Neuronal stem cell (in vitro differentiated cells): ENCODE data around the gene TMCC1.
A peak's percentile ranks its signal among the peaks of the same experiment; 100 is the strongest.

Source experiments
- DNase-seq: peaks from one replicate; pipeline ENCODE4 v3.0.0-alpha.2; 2013; ENCODE audit warnings: low spot score
- H2AFZ ChIP-seq: one replicate; pipeline ENCODE4 v1.6.1; 2013; ENCODE audit warnings: mild to moderate bottlenecking, low read length, inconsistent platforms
- H2AK5ac ChIP-seq: 2 replicates; pipeline ENCODE4 v1.6.1; 2013; ENCODE audit warnings: low read depth, mild to moderate bottlenecking, inconsistent platforms, low read length, moderate library complexity, mixed read lengths
- H2BK120ac ChIP-seq: 2 replicates; pipeline ENCODE4 v1.6.1; 2013; ENCODE audit warnings: low read depth, mild to moderate bottlenecking, inconsistent platforms, low read length, moderate library complexity, mixed read lengths
- H2BK12ac ChIP-seq: one replicate; pipeline ENCODE4 v1.6.1; 2013; ENCODE audit warnings: low read length, inconsistent platforms
- H2BK15ac ChIP-seq: 2 replicates; pipeline ENCODE4 v1.6.1; 2013; ENCODE audit warnings: mild to moderate bottlenecking, low read length, inconsistent platforms, mixed read lengths
- H2BK5ac ChIP-seq: one replicate; pipeline ENCODE4 v1.6.1; 2013; ENCODE audit warnings: inconsistent platforms, mild to moderate bottlenecking, low read length, moderate library complexity
- H3K14ac ChIP-seq: one replicate; pipeline ENCODE4 v1.6.1; 2013; ENCODE audit warnings: low read length, inconsistent platforms
- H3K18ac ChIP-seq: 2 replicates; pipeline ENCODE4 v1.6.1; 2013; ENCODE audit warnings: low read length, inconsistent platforms
- H3K23ac ChIP-seq: 2 replicates; pipeline ENCODE4 v1.6.1; 2013; ENCODE audit warnings: low read depth, mild to moderate bottlenecking, mixed read lengths, low read length, inconsistent platforms; ENCODE audit not compliant: poor library complexity
- H3K27ac ChIP-seq: replicated peaks from 3 replicates; pipeline ENCODE4 v1.5.1; 2013; ENCODE audit warnings: low read length, inconsistent platforms
- H3K27me3 ChIP-seq, 3 experiments: 2 replicates each; pipeline ENCODE4 v1.6.1; 2013; ENCODE audit warnings: low read length in 3 of 3, mild to moderate bottlenecking in 2 of 3, inconsistent platforms in 1 of 3, low read depth in 1 of 3, mixed read lengths in 1 of 3, moderate library complexity in 1 of 3; ENCODE audit not compliant: control insufficient read depth in 3 of 3, insufficient read depth in 3 of 3
- H3K36me3 ChIP-seq, 2 donors: replicated peaks in 1 of 2; 2 replicates each; pipeline ENCODE4 v1.6.1; 2013; ENCODE audit warnings: low read length in 2 of 2; ENCODE audit not compliant: control insufficient read depth in 2 of 2, insufficient read depth in 2 of 2
- H3K4ac ChIP-seq: 2 replicates; pipeline ENCODE4 v1.6.1; 2013; ENCODE audit warnings: inconsistent platforms, mild to moderate bottlenecking, low read length, moderate library complexity
- H3K4me1 ChIP-seq, 2 donors: 1 replicate in 1 of 2; 2 replicates in 1 of 2; pipeline ENCODE4 v1.6.1; 2013; ENCODE audit warnings: low read length in 2 of 2, low read depth in 1 of 2; ENCODE audit not compliant: control insufficient read depth in 2 of 2, insufficient read depth in 1 of 2
- H3K4me2 ChIP-seq: one replicate; pipeline ENCODE4 v1.6.1; 2013; ENCODE audit warnings: mild to moderate bottlenecking, low read length, inconsistent platforms; ENCODE audit not compliant: insufficient read depth, poor library complexity, severe bottlenecking
- H3K4me3 ChIP-seq, 2 donors: 2 replicates each; pipeline ENCODE4 v1.5.1; 2013; ENCODE audit warnings: low read length in 2 of 2, mild to moderate bottlenecking in 2 of 2, inconsistent platforms in 1 of 2, moderate library complexity in 1 of 2
- H3K79me1 ChIP-seq: one replicate; pipeline ENCODE4 v1.6.1; 2013; ENCODE audit warnings: low read depth, mild to moderate bottlenecking, inconsistent platforms, low read length, moderate library complexity
- H3K9ac ChIP-seq: one replicate; pipeline ENCODE4 v1.6.1; 2013; ENCODE audit warnings: mild to moderate bottlenecking, low read depth, low read length, inconsistent platforms; ENCODE audit not compliant: poor library complexity
- H3K9me3 ChIP-seq, 2 donors: replicated peaks in 1 of 2; 2 replicates each; pipeline versions ENCODE3 to v1.6.1; 2013; ENCODE audit warnings: low read length in 2 of 2, mild to moderate bottlenecking in 2 of 2, inconsistent platforms in 1 of 2, low read depth in 1 of 2, mixed read lengths in 1 of 2, moderate library complexity in 1 of 2; ENCODE audit not compliant: control insufficient read depth in 2 of 2, insufficient read depth in 1 of 2
- H4K8ac ChIP-seq: one replicate; pipeline ENCODE4 v1.6.1; 2013; ENCODE audit warnings: low read depth, mild to moderate bottlenecking, inconsistent platforms, low read length, moderate library complexity
- H4K91ac ChIP-seq: one replicate; pipeline ENCODE4 v1.6.1; 2013; ENCODE audit warnings: low read length, low read depth, mild to moderate bottlenecking, inconsistent platforms; ENCODE audit not compliant: poor library complexity
- WGBS, 2 donors: extraction: QIAGEN DNeasy Blood & Tissue Kit; methylation state at CpG; one replicate each; pipeline ENCODE4 v1.1.7; 2013; ENCODE audit warnings: missing lambda C conversion rate in 2 of 2, mixed read lengths in 1 of 2; ENCODE audit not compliant: insufficient read length in 2 of 2, insufficient replicate concordance in 1 of 2; ENCODE audit errors: extremely low coverage in 2 of 2; 5-methylcytosine and 5-hydroxymethylcytosine counted together

TMCC1 gene

GRCh38 chr3:129607391-129608068, 286.0 kb downstream of the TMCC1 start:
- Histone ChIP-seq H2BK5ac (no peak overlapping the region), H3K9ac (peak overlapping the region; percentile 89), H2BK12ac (no peak overlapping the region), H3K36me3 (no peaks in the 10 kb centered on the region), H3K79me1 (peaks cover 10% of the 10 kb centered on the region), H3K4me1 (peaks cover 36 to 45% of the 10 kb centered on the region in 2 donors), H3K9me3 (peaks cover 0 to 5% of the 10 kb centered on the region in 2 donors), H4K8ac (no peak overlapping the region), H3K23ac (peak overlapping the region; percentile 65), H3K14ac (peak overlapping the region; percentile 90), H3K4me2 (peak overlapping the region; percentile 63), H2AFZ (peak overlapping the region; percentile 98), H3K18ac (peak overlapping the region; percentile 94), H3K27ac (no peak overlapping the region), H2BK15ac (peak overlapping the region; percentile 88), H3K27me3 (peaks cover 8 to 39% (median 14%) of the 10 kb centered on the region in 3 experiments), H3K4ac (peak overlapping the region; percentile 56), H4K91ac (no peak overlapping the region), H2AK5ac (peak overlapping the region; percentile 97), H2BK120ac (peak overlapping the region; percentile 50), H3K4me3 (peak overlapping the region; percentile 52 to 81)
- DNase-seq = no peak
- no CpG with 5 or more reads among the region's 18 CpGs for WGBS, 2 donors

- H3K9ac ChIP-seq = peak within 1 kb of the TSS; percentile 92
- H3K27me3 ChIP-seq = peaks cover 8 to 39% (median 14%) of the 10 kb centered on the region in 3 experiments
- H3K23ac ChIP-seq = peak within 1 kb of the TSS; percentile 70
- peak within 1 kb of the TSS; percentile 98 for H2AFZ ChIP-seq
- peaks cover 0 to 5% of the 10 kb centered on the region in 2 donors for H3K9me3 ChIP-seq
- WGBS, 2 donors = no CpG with 5 or more reads among the region's 96 CpGs
- peak within 1 kb of the TSS; percentile 15 for H4K91ac ChIP-seq
- no peak within 1 kb of the TSS for H2BK5ac ChIP-seq
- H2BK12ac ChIP-seq = peak within 1 kb of the TSS; percentile 76
- peak within 1 kb of the TSS; percentile 67 to 86 for H3K4me3 ChIP-seq
- H4K8ac ChIP-seq = no peak within 1 kb of the TSS
- peak within 1 kb of the TSS; percentile 90 for H3K14ac ChIP-seq
- peak within 1 kb of the TSS; percentile 97 for H2AK5ac ChIP-seq
- peak within 1 kb of the TSS; percentile 94 for H3K4me2 ChIP-seq
- no peaks in the 10 kb centered on the region for H3K36me3 ChIP-seq
- peaks cover 10% of the 10 kb centered on the region for H3K79me1 ChIP-seq
- no peak for DNase-seq
- H3K18ac ChIP-seq = peak within 1 kb of the TSS; percentile 94
- peaks cover 37 to 39% of the 10 kb centered on the region in 2 donors for H3K4me1 ChIP-seq
- peak within 1 kb of the TSS; percentile 56 for H3K4ac ChIP-seq
- peak within 1 kb of the TSS; percentile 95 for H2BK15ac ChIP-seq
- H3K27ac ChIP-seq = no peak within 1 kb of the TSS
- H2BK120ac ChIP-seq = peak within 1 kb of the TSS; percentile 50
These were observed 286.7 kb downstream of the TMCC1 start, which contains the start of gene PLXND1 for GRCh38 chr3:129606636-129607390. Gene PLXND1 (minus strand): TSS chr3:129606676. CDS start chr3:129606639, 37 bp downstream.

- Histone ChIP-seq H3K4me2 (peak overlapping the region; percentile 94), H3K27me3 (peaks cover 8 to 39% (median 14%) of the 10 kb centered on the region in 3 experiments), H3K36me3 (no peaks in the 10 kb centered on the region), H3K4ac (no peak overlapping the region), H2BK15ac (peak overlapping the region; percentile 95), H3K9ac (peak overlapping the region; percentile 92), H3K23ac (peak overlapping the region; percentile 70), H4K91ac (peak overlapping the region; percentile 15), H4K8ac (no peak overlapping the region), H3K18ac (peak overlapping the region; percentile 93), H3K27ac (no peak overlapping the region), H3K4me3 (peak overlapping the region; percentile 67 to 86), H2BK12ac (peak overlapping the region; percentile 66), H2BK120ac (no peak overlapping the region), H3K14ac (peak overlapping the region; percentile 60), H3K4me1 (peaks cover 32 to 34% of the 10 kb centered on the region in 2 donors), H2AK5ac (peak overlapping the region; percentile 83), H2BK5ac (no peak overlapping the region), H3K9me3 (peaks cover 0 to 5% of the 10 kb centered on the region in 2 donors), H3K79me1 (peaks cover 10% of the 10 kb centered on the region), H2AFZ (peak overlapping the region; percentile 89)
- DNase-seq = no peak
- WGBS, 2 donors = no CpG with 5 or more reads among the region's 98 CpGs
These were observed 287.4 kb downstream of the TMCC1 start for GRCh38 chr3:129605922-129606635.
